ENCODE results near the gene BEND7.

Gene BEND7

DNA sequence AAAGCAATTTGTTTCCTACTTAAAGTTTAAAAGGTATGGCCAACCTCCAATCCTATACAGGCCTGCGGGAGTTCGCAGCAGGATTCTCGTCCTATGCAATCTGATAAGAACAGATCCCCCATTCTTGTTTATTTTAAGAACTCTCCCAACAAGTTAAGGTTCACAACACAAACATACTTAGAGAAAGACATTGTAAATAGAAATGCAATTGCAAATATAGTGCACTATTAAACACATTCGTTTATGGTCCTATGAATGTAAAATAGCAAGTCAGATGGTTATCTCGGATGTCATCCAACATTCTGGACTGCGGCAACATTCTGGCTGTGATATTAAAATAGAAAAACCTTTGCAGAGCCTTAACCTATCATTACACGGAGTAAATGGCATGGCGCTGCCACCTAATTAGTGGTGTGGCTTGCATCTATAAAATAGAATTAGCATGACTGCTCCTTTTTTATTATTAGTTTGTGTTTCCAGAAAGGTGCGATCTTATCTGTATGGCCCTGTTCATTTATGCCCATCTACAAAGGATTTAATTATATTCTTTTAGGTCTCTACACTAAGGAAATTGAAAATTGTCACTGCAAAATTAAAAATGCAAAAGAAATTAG is 37.0 kb downstream of the BEND7 start:
- H3K4ac ChIP-seq (ENCODE audit: low read depth, low read length) = no peak overlapping the region
- no peak overlapping the region for H3K23ac ChIP-seq (ENCODE audit: low read length)
- H3K79me1 ChIP-seq (ENCODE audit: low read length) = no peaks in the 10 kb centered on the region
- no CpG with 5 or more reads among the region's 9 CpGs for WGBS (ENCODE audit: extremely low coverage, insufficient coverage, insufficient read length)
- H3K4me3 ChIP-seq (ENCODE audit: low read depth, low read length) = no peak overlapping the region
- H3K4me2 ChIP-seq (ENCODE audit: low read length) = no peak overlapping the region
- H3K18ac ChIP-seq (ENCODE audit: low read length) = no peak overlapping the region
- H3K27ac ChIP-seq (ENCODE audit: low read depth, low read length) = no peak overlapping the region
- H4K91ac ChIP-seq (ENCODE audit: low read depth, low read length) = no peak overlapping the region
- no peaks in the 10 kb centered on the region for H3K79me2 ChIP-seq (ENCODE audit: control insufficient read depth, insufficient read depth, low read length, poor library complexity)
- no peak overlapping the region for H2AK5ac ChIP-seq (ENCODE audit: low read length)
- no peak overlapping the region for H2BK12ac ChIP-seq (ENCODE audit: low read length)
- no peak for DNase-seq
- no peak overlapping the region for H2BK120ac ChIP-seq (ENCODE audit: insufficient read depth, low read length, poor library complexity)
- H3K36me3 ChIP-seq (ENCODE audit: control insufficient read depth in 1 of 2, insufficient read depth in 2 of 2, low read length in 2 of 2) = peaks cover 6 to 15% of the 10 kb centered on the region in 2 experiments
- no peak overlapping the region for H4K12ac ChIP-seq (ENCODE audit: low read depth, low read length)
- H2AFZ ChIP-seq (ENCODE audit: insufficient read depth, low read length, poor library complexity) = no peak overlapping the region
- H3K27me3 ChIP-seq (ENCODE audit: insufficient read depth, low read length) = no peaks in the 10 kb centered on the region
- H3K9ac ChIP-seq (ENCODE audit: low read length) = no peak overlapping the region
- no peaks in the 10 kb centered on the region for H3K9me3 ChIP-seq (ENCODE audit: insufficient read depth, low read depth, low read length)
- no peak overlapping the region for H3K14ac ChIP-seq (ENCODE audit: low read length)
- no peaks in the 10 kb centered on the region for H3K4me1 ChIP-seq (ENCODE audit: control insufficient read depth in 1 of 2, insufficient read depth in 2 of 2, low read length in 2 of 2)
- no peak overlapping the region for H2BK5ac ChIP-seq (ENCODE audit: low read depth, low read length, poor library complexity)
- no peak overlapping the region for H4K8ac ChIP-seq (ENCODE audit: low read depth, low read length)

DNA sequence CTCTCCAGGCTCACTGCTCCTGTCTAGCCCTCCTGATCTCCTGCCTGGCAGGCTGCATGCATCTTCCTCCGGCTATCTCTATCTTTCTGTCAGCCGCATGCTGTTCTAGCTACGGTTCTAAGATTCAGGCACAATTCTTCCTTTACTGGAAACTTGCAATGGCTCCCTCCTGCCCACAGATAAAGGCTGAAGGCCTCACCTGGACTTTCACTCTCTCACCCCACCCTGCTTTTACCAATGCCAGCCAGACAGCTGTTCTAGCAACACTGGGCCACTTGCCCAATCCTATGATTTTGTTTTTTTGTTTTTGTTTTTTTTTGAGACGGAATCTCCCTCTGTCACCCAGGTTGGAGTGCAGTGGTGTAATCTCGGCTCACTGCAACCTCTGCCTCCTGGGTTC is 38.3 kb downstream of the BEND7 start:
- Histone ChIP-seq H3K79me2 (ENCODE audit: control insufficient read depth, insufficient read depth, low read length, poor library complexity) (no peaks in the 10 kb centered on the region), H3K79me1 (ENCODE audit: low read length) (no peaks in the 10 kb centered on the region), H3K18ac (ENCODE audit: low read length) (no peak overlapping the region), H3K9ac (ENCODE audit: low read length) (no peak overlapping the region), H4K12ac (ENCODE audit: low read depth, low read length) (no peak overlapping the region), H3K4ac (ENCODE audit: low read depth, low read length) (no peak overlapping the region), H3K9me3 (ENCODE audit: insufficient read depth, low read depth, low read length) (no peaks in the 10 kb centered on the region), H3K23ac (ENCODE audit: low read length) (no peak overlapping the region), H3K27ac (ENCODE audit: low read depth, low read length) (no peak overlapping the region), H3K36me3 (ENCODE audit: control insufficient read depth in 1 of 2, insufficient read depth in 2 of 2, low read length in 2 of 2) (peaks cover 7 to 16% of the 10 kb centered on the region in 2 experiments), H4K91ac (ENCODE audit: low read depth, low read length) (no peak overlapping the region), H4K8ac (ENCODE audit: low read depth, low read length) (no peak overlapping the region), H3K27me3 (ENCODE audit: insufficient read depth, low read length) (no peaks in the 10 kb centered on the region), H3K4me2 (ENCODE audit: low read length) (no peak overlapping the region), H2AK5ac (ENCODE audit: low read length) (no peak overlapping the region), H2BK120ac (ENCODE audit: insufficient read depth, low read length, poor library complexity) (no peak overlapping the region), H3K4me3 (ENCODE audit: low read depth, low read length) (no peak overlapping the region), H2BK5ac (ENCODE audit: low read depth, low read length, poor library complexity) (no peak overlapping the region), H3K14ac (ENCODE audit: low read length) (no peak overlapping the region), H3K4me1 (ENCODE audit: control insufficient read depth in 1 of 2, insufficient read depth in 2 of 2, low read length in 2 of 2) (no peaks in the 10 kb centered on the region), H2AFZ (ENCODE audit: insufficient read depth, low read length, poor library complexity) (no peak overlapping the region), H2BK12ac (ENCODE audit: low read length) (no peak overlapping the region)
- DNase-seq = no peak
- WGBS (ENCODE audit: extremely low coverage, insufficient coverage, insufficient read length) = no CpG with 5 or more reads among the region's 5 CpGs

DNA sequence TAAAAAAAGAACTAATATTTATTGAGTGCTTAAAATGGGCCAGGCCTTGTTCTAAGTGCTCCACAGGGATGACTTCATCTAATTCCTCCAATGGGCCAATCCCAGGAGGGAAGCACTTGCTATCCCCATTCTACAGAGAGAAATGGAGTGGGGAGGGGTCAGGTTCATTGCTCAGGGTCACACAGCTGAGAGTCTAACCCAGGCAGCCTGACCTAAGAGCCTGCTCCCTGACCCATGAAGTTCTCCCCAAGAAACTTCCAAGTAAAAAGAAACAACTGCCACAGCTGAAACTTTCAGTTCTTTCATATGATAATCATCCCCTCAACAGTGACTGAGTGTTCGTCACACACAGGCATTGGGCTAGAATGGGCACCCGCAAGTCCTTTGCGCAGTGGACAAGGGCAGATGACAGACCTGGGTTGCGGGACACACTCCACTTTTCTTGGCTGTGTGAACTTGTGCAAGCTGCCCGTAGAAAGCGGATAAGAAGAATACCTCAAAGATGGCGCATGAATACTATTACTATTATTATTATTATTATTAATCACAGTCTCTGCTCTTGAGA is 39.7 kb downstream of the BEND7 start:
- H3K18ac ChIP-seq (ENCODE audit: low read length) = no peak overlapping the region
- H3K9me3 ChIP-seq (ENCODE audit: insufficient read depth, low read depth, low read length) = no peaks in the 10 kb centered on the region
- H3K27ac ChIP-seq (ENCODE audit: low read depth, low read length) = no peak overlapping the region
- no peak overlapping the region for H3K23ac ChIP-seq (ENCODE audit: low read length)
- H2BK120ac ChIP-seq (ENCODE audit: insufficient read depth, low read length, poor library complexity) = no peak overlapping the region
- H3K36me3 ChIP-seq (ENCODE audit: control insufficient read depth in 1 of 2, insufficient read depth in 2 of 2, low read length in 2 of 2) = peaks cover 7 to 14% of the 10 kb centered on the region in 2 experiments
- no peaks in the 10 kb centered on the region for H3K27me3 ChIP-seq (ENCODE audit: insufficient read depth, low read length)
- DNase-seq = no peak
- no peak overlapping the region for H3K9ac ChIP-seq (ENCODE audit: low read length)
- no peak overlapping the region for H2AK5ac ChIP-seq (ENCODE audit: low read length)
- H3K4me3 ChIP-seq (ENCODE audit: low read depth, low read length) = no peak overlapping the region
- H2BK5ac ChIP-seq (ENCODE audit: low read depth, low read length, poor library complexity) = no peak overlapping the region
- no peak overlapping the region for H4K8ac ChIP-seq (ENCODE audit: low read depth, low read length)
- no peak overlapping the region for H3K14ac ChIP-seq (ENCODE audit: low read length)
- no peak overlapping the region for H4K91ac ChIP-seq (ENCODE audit: low read depth, low read length)
- H2AFZ ChIP-seq (ENCODE audit: insufficient read depth, low read length, poor library complexity) = no peak overlapping the region
- no peak overlapping the region for H4K12ac ChIP-seq (ENCODE audit: low read depth, low read length)
- H3K4ac ChIP-seq (ENCODE audit: low read depth, low read length) = no peak overlapping the region
- no peaks in the 10 kb centered on the region for H3K79me2 ChIP-seq (ENCODE audit: control insufficient read depth, insufficient read depth, low read length, poor library complexity)
- no CpG with 5 or more reads among the region's 7 CpGs for WGBS (ENCODE audit: extremely low coverage, insufficient coverage, insufficient read length)
- H3K4me2 ChIP-seq (ENCODE audit: low read length) = no peak overlapping the region
- no peaks in the 10 kb centered on the region for H3K79me1 ChIP-seq (ENCODE audit: low read length)
- no peak overlapping the region for H2BK12ac ChIP-seq (ENCODE audit: low read length)
- no peaks in the 10 kb centered on the region for H3K4me1 ChIP-seq (ENCODE audit: control insufficient read depth in 1 of 2, insufficient read depth in 2 of 2, low read length in 2 of 2)

GRCh38 chr10:13485623-13486022 is 43.2 kb downstream of the BEND7 start:
- Histone ChIP-seq H3K4ac (ENCODE audit: low read depth, low read length) (no peak overlapping the region), H4K8ac (ENCODE audit: low read depth, low read length) (no peak overlapping the region), H4K12ac (ENCODE audit: low read depth, low read length) (no peak overlapping the region), H4K91ac (ENCODE audit: low read depth, low read length) (no peak overlapping the region), H2BK5ac (ENCODE audit: low read depth, low read length, poor library complexity) (no peak overlapping the region), H3K9ac (ENCODE audit: low read length) (no peak overlapping the region), H2BK120ac (ENCODE audit: insufficient read depth, low read length, poor library complexity) (no peak overlapping the region), H3K18ac (ENCODE audit: low read length) (no peak overlapping the region), H3K79me2 (ENCODE audit: control insufficient read depth, insufficient read depth, low read length, poor library complexity) (no peaks in the 10 kb centered on the region), H3K14ac (ENCODE audit: low read length) (no peak overlapping the region), H3K36me3 (ENCODE audit: control insufficient read depth in 1 of 2, insufficient read depth in 2 of 2, low read length in 2 of 2) (peaks cover 6 to 20% of the 10 kb centered on the region in 2 experiments), H3K4me3 (ENCODE audit: low read depth, low read length) (no peak overlapping the region), H2AFZ (ENCODE audit: insufficient read depth, low read length, poor library complexity) (no peak overlapping the region), H2AK5ac (ENCODE audit: low read length) (no peak overlapping the region), H3K4me2 (ENCODE audit: low read length) (no peak overlapping the region), H3K27me3 (ENCODE audit: insufficient read depth, low read length) (no peaks in the 10 kb centered on the region), H3K79me1 (ENCODE audit: low read length) (no peaks in the 10 kb centered on the region), H3K9me3 (ENCODE audit: insufficient read depth, low read depth, low read length) (no peaks in the 10 kb centered on the region), H3K23ac (ENCODE audit: low read length) (no peak overlapping the region), H2BK12ac (ENCODE audit: low read length) (no peak overlapping the region), H3K27ac (ENCODE audit: low read depth, low read length) (no peak overlapping the region), H3K4me1 (ENCODE audit: control insufficient read depth in 1 of 2, insufficient read depth in 2 of 2, low read length in 2 of 2) (no peaks in the 10 kb centered on the region)
- no peak for DNase-seq
- no CpG with 5 or more reads among the region's 1 CpG for WGBS (ENCODE audit: extremely low coverage, insufficient coverage, insufficient read length)

Data from trophoblast cell (in vitro differentiated cells and primary cell).